HCT116 (cell line): ENCODE measurements around the gene CKM. TPM values are rescaled to one million over a fixed set of nuclear protein-coding genes. Genes with fewer than 3 reads are reported as not detected.

Experiments
- ATAC-seq: fragments of 200-7000 bp; cut with Tn5 transposase; 2 replicates; pipeline ENCODE4 v1.9.1; 2020; ENCODE audit warnings: mild to moderate bottlenecking, moderate library complexity
- BruUV-seq: library from RNA; stranded (reverse); fragments of 400-500 nt; replicated peaks from 2 replicates; lab custom pipeline; 2021; lab: Mats Ljungman, UMichigan
- CTCF ChIA-PET: fragments of 300-600 bp; sonication (Branson Sonifier 250); formaldehyde crosslinking; loops from one replicate; lab custom pipeline; 2021; ENCODE audit warnings: antibody characterized with exemption; lab: Charles Lee
- POLR2A ChIA-PET: fragments of 300-600, 350-600 bp; sonication (Branson Sonifier 250); formaldehyde crosslinking; loops from one replicate; lab custom pipeline; 2021; ENCODE audit warnings: antibody characterized with exemption; lab: Charles Lee
- RAD21 ChIA-PET, 2 experiments: fragments of 300-600 bp; sonication (Branson Sonifier 250); formaldehyde crosslinking; loops; one replicate each; lab custom pipeline; 2023; ENCODE audit warnings: low total read pairs in 2 of 2; ENCODE audit not compliant: uncharacterized antibody in 2 of 2, unreplicated experiment in 2 of 2, low non-redundant PET in 1 of 2; lab: Charles Lee
- DNase-seq: peaks from one replicate; pipeline ENCODE4 v3.0.0-alpha.2; 2010; ENCODE audit warnings: low read depth, low spot score
- H2AFZ ChIP-seq: fragments of 200-600 bp; shearing (Covaris generic), sonication (generic); 2 replicates; pipeline ENCODE4 v1.6.1; 2017; ENCODE audit warnings: low read depth, mixed run types, mixed read lengths, antibody characterized with exemption, low read length; ENCODE audit not compliant: poor library complexity, severe bottlenecking
- H3K27ac ChIP-seq: 2 replicates; pipeline ENCODE4 v1.5.1; 2012; ENCODE audit warnings: low read depth, low read length
- H3K27me3 ChIP-seq: fragments of 200-600 bp; sonication (generic); 2 replicates; pipeline ENCODE4 v1.6.1; 2016; ENCODE audit warnings: mixed run types, low read length, mixed read lengths; ENCODE audit not compliant: insufficient read depth
- H3K36me3 ChIP-seq, 2 experiments: fragments of 200-500 bp in 1 of 2; fragments of 200-600 bp in 1 of 2; sonication (Bioruptor generic) in 1 of 2; sonication (generic) in 1 of 2; 2 replicates each; pipeline versions ENCODE4 v1.5.1 to v1.6.1; 2014 to 2016; ENCODE audit warnings: low read length in 2 of 2, inconsistent platforms in 1 of 2, mixed read lengths in 1 of 2, mixed run types in 1 of 2; ENCODE audit not compliant: insufficient read depth in 2 of 2, control insufficient read depth in 1 of 2
- H3K4me1 ChIP-seq, 2 experiments: fragments of 200-600 bp in 1 of 2; sonication (generic) in 1 of 2; 2 replicates each; pipeline versions ENCODE4 v1.5.1 to v1.6.1; 2012 to 2017; ENCODE audit warnings: low read length in 2 of 2, inconsistent platforms in 1 of 2, mild to moderate bottlenecking in 1 of 2, mixed read lengths in 1 of 2, mixed run types in 1 of 2, moderate library complexity in 1 of 2; ENCODE audit not compliant: insufficient read depth in 2 of 2, control insufficient read depth in 1 of 2
- H3K4me2 ChIP-seq: fragments of 200-600 bp; sonication (generic); 2 replicates; pipeline ENCODE4 v1.6.1; 2017; ENCODE audit warnings: mixed run types, low read length, mixed read lengths
- H3K4me3 ChIP-seq, 2 experiments: fragments of 200-600 bp in 1 of 2; sonication (generic) in 1 of 2; replicated peaks in 1 of 2; 2 replicates each; pipeline ENCODE4 v1.5.1; 2011 to 2016; ENCODE audit warnings: low read length in 2 of 2, control low read depth in 1 of 2, low read depth in 1 of 2, mild to moderate bottlenecking in 1 of 2, mixed read lengths in 1 of 2, mixed run types in 1 of 2
- H3K79me2 ChIP-seq: fragments of 200-600 bp; sonication (generic); 2 replicates; pipeline ENCODE4 v1.6.1; 2017; ENCODE audit warnings: mild to moderate bottlenecking, mixed run types, low read length, moderate library complexity, mixed read lengths; ENCODE audit not compliant: insufficient read depth
- H3K9ac ChIP-seq: fragments of 200-600 bp; sonication (generic); 2 replicates; pipeline ENCODE4 v1.6.1; 2016; ENCODE audit warnings: low read length, mixed read lengths
- H3K9me2 ChIP-seq: fragments of 200-600 bp; sonication (generic), shearing (Covaris generic); 2 replicates; pipeline ENCODE4 v1.6.1; 2017; ENCODE audit warnings: mixed run types, mild to moderate bottlenecking, moderate library complexity; ENCODE audit not compliant: insufficient read depth
- H3K9me3 ChIP-seq, 2 experiments: fragments of 200-500 bp in 1 of 2; fragments of 200-600 bp in 1 of 2; sonication (Bioruptor generic) in 1 of 2; sonication (generic) in 1 of 2; 2 replicates each; pipeline ENCODE4 v1.6.1; 2014 to 2017; ENCODE audit warnings: low read length in 2 of 2, mixed read lengths in 2 of 2, inconsistent platforms in 1 of 2, low read depth in 1 of 2, mild to moderate bottlenecking in 1 of 2, mixed run types in 1 of 2, moderate library complexity in 1 of 2; ENCODE audit not compliant: control insufficient read depth in 1 of 2, insufficient read depth in 1 of 2
- H4K20me1 ChIP-seq: fragments of 200-600 bp; sonication (generic), shearing (Covaris generic); 2 replicates; pipeline ENCODE4 v1.6.1; 2017; ENCODE audit warnings: mixed run types, mild to moderate bottlenecking, moderate library complexity; ENCODE audit not compliant: insufficient read depth
- CBX3 ChIP-seq: IDR thresholded peaks from 2 replicates; pipeline ENCODE4 v1.6.1; 2012; ENCODE audit warnings: low read depth
- EGR1 ChIP-seq: IDR thresholded peaks from 2 replicates; pipeline ENCODE4 v1.6.1; 2012; ENCODE audit warnings: low read depth
- ELF1 ChIP-seq: IDR thresholded peaks from 2 replicates; pipeline ENCODE4 v1.6.1; 2012; ENCODE audit warnings: low read depth, borderline replicate concordance
- EZH2 ChIP-seq: fragments of 200-600 bp; sonication (generic); IDR thresholded peaks from 2 replicates; pipeline ENCODE4 v1.6.1; 2017; ENCODE audit warnings: antibody characterized with exemption, mixed run types
- FOSL1 ChIP-seq: IDR thresholded peaks from 2 replicates; pipeline ENCODE4 v1.6.1; 2012; ENCODE audit warnings: low read depth
- JUND ChIP-seq: IDR thresholded peaks from 2 replicates; pipeline ENCODE4 v1.6.1; 2012
- POLR2AphosphoS5 ChIP-seq: IDR thresholded peaks from 2 replicates; pipeline ENCODE4 v1.6.1; 2011; ENCODE audit warnings: mild to moderate bottlenecking, low read depth, low read length, moderate library complexity
- RAD21 ChIP-seq: IDR thresholded peaks from 2 replicates; pipeline ENCODE4 v1.6.1; 2012; ENCODE audit warnings: low read depth, mild to moderate bottlenecking
- SIN3A ChIP-seq: IDR thresholded peaks from 2 replicates; pipeline ENCODE4 v1.6.1; 2012; ENCODE audit warnings: low read depth
- SRF ChIP-seq: IDR thresholded peaks from 2 replicates; pipeline ENCODE4 v1.6.1; 2012; ENCODE audit warnings: low read depth
- intact Hi-C: fragments of 100-400 bp; cut with micrococcal nuclease; formaldehyde crosslinking; loops from 2 replicates; pipeline ENCODE4 v1.10.0; 2022
- total RNA-seq: library from RNA; stranded (reverse); gene quantifications from one replicate; pipeline ENCODE4 v1.2.1, GENCODE V29; 2021; ENCODE audit not compliant: unreplicated experiment
- TF ChIP-seq, protein P1 (sequence below): IDR thresholded peaks from 2 replicates; pipeline ENCODE4 v1.6.1; 2012
- TF ChIP-seq, protein P2 (sequence below): IDR thresholded peaks from 2 replicates; pipeline ENCODE4 v1.6.1; 2011; ENCODE audit warnings: mild to moderate bottlenecking, low read length, moderate library complexity; ENCODE audit not compliant: insufficient replicate concordance; ENCODE audit errors: extremely low read depth

CKM gene
- total RNA-seq, 1 experiment from 2014 or later, result not detected

DNA sequence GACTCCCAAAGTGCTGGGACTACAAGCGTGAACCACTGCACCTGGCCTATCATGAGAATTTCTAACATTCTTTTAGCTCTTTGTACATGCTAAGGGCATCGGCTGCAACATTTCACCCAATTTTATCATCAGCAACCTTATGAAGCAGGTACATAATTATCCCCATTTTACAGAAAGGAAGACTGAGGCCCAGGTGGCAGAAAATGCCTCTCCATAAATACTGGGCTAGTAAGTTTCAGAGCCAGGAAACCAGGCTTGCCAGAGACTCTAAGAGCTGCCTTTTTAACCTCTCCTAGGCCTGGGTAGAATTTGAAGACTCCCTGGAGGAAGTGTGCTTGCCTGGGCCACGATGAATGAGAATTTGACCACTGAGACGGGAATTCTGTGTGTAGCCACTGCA is 45.5 kb upstream of the CKM start:
- Histone ChIP-seq H3K27me3 (no peaks in the 10 kb centered on the region), H2AFZ (no peak overlapping the region), H3K4me2 (no peak overlapping the region), H3K9me3 (no peaks in the 10 kb centered on the region), H3K9ac (no peak overlapping the region), H3K9me2 (no peaks in the 10 kb centered on the region), H3K4me3 (no peak overlapping the region), H3K79me2 (peaks cover 15% of the 10 kb centered on the region; the same call in 1 of the 2 replicates), H3K4me1 (peaks cover 5 to 21% of the 10 kb centered on the region in 2 experiments; a peak in 3 of 4 replicates), H4K20me1 (no peaks in the 10 kb centered on the region), H3K36me3 (peaks cover 0 to 3% of the 10 kb centered on the region in 2 experiments; a peak in 1 of 4 replicates), H3K27ac (no peak overlapping the region)
- TF ChIP-seq EZH2, result no peak
- TF ChIP-seq JUND, result no peak
- TF ChIP-seq, protein P1, sequence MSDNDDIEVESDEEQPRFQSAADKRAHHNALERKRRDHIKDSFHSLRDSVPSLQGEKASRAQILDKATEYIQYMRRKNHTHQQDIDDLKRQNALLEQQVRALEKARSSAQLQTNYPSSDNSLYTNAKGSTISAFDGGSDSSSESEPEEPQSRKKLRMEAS, result no peak
- no peak for TF ChIP-seq SRF
- TF ChIP-seq, protein P2, sequence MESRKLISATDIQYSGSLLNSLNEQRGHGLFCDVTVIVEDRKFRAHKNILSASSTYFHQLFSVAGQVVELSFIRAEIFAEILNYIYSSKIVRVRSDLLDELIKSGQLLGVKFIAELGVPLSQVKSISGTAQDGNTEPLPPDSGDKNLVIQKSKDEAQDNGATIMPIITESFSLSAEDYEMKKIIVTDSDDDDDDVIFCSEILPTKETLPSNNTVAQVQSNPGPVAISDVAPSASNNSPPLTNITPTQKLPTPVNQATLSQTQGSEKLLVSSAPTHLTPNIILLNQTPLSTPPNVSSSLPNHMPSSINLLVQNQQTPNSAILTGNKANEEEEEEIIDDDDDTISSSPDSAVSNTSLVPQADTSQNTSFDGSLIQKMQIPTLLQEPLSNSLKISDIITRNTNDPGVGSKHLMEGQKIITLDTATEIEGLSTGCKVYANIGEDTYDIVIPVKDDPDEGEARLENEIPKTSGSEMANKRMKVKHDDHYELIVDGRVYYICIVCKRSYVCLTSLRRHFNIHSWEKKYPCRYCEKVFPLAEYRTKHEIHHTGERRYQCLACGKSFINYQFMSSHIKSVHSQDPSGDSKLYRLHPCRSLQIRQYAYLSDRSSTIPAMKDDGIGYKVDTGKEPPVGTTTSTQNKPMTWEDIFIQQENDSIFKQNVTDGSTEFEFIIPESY, result no peak
- TF ChIP-seq RAD21, result no peak
- no peak for TF ChIP-seq ELF1
- TF ChIP-seq CBX3, result no peak
- no peak for TF ChIP-seq POLR2AphosphoS5
- TF ChIP-seq FOSL1, result no peak
- TF ChIP-seq SIN3A, result no peak
- no peak for TF ChIP-seq EGR1
- ChIA-PET RAD21 (no interaction called here), CTCF (no interaction called here), POLR2A (no interaction called here)
- ATAC-seq, result no peak
- DNase-seq, result no peak
- intact Hi-C loops, result no loop called here
- no TSS peak for BruUV-seq
